Colonic mucosa (tissue), 4 donors: Measurements from ENCODE around the gene ADAMTSL3. TPM values are rescaled to one million over a fixed set of nuclear protein-coding genes. Genes with fewer than 3 reads are reported as not detected.

ENCODE experiments used
- DNase-seq: peaks from one replicate; pipeline ENCODE4 v3.0.0-alpha.2; 2020
- H3K27ac ChIP-seq: fragments of 200-600 bp; one replicate; pipeline ENCODE4 v1.8.0; 2021
- H3K27me3 ChIP-seq: fragments of 200-600 bp; one replicate; pipeline ENCODE4 v1.8.0; 2021
- H3K36me3 ChIP-seq: fragments of 200-600 bp; one replicate; pipeline ENCODE4 v1.8.0; 2021
- H3K4me1 ChIP-seq: fragments of 200-600 bp; one replicate; pipeline ENCODE4 v1.8.0; 2021; ENCODE audit warnings: mild to moderate bottlenecking
- H3K4me3 ChIP-seq: fragments of 200-600 bp; one replicate; pipeline ENCODE4 v1.8.0; 2021
- H3K9ac ChIP-seq, 2 donors: one replicate each; pipeline ENCODE4 v1.7.0; 2013; ENCODE audit warnings: control low read depth in 2 of 2, low read depth in 2 of 2, low read length in 2 of 2
- H3K9me3 ChIP-seq: fragments of 200-600 bp; one replicate; pipeline ENCODE4 v1.8.0; 2021
- CTCF ChIP-seq: fragments of 200-600 bp; IDR thresholded peaks from one replicate; pipeline ENCODE4 v1.8.0; 2022; ENCODE audit warnings: antibody characterized with exemption, mild to moderate bottlenecking
- intact Hi-C: fragments of 100-400 bp; cut with DNase I; formaldehyde crosslinking; loops from one replicate; pipeline ENCODE4 v1.14.1; 2022
- total RNA-seq, 2 donors: library from RNA; stranded (reverse); fragmentation: NEBNext Ultra II Directional in 1 of 2; extraction: Animal tissue kit (Norgen Biotek cat#: 25700) in 1 of 2; gene quantifications; one replicate each; pipeline ENCODE4 v1.2.1, GENCODE V29; 2021
- donor health status: healthy.
- donor health status: DM: no; HTN: no; CAD: no.
- donor health status: DM: no; HTN: no; CAD: no.

ADAMTSL3 gene
- total RNA-seq, 2 donors from 2014 or later = 0.72 to 4.8 TPM

- TF ChIP-seq CTCF = no peak
- no peaks in the 10 kb centered on the region for H3K27me3 ChIP-seq
- no peak overlapping the region for H3K4me3 ChIP-seq
- no peak overlapping the region for H3K27ac ChIP-seq
- intact Hi-C loops = no loop called here
- H3K9ac ChIP-seq = no peak overlapping the region
- H3K9me3 ChIP-seq = no peaks in the 10 kb centered on the region
- DNase-seq = no peak
- no peaks in the 10 kb centered on the region for H3K36me3 ChIP-seq
- H3K4me1 ChIP-seq = no peaks in the 10 kb centered on the region
These were observed 355.7 kb downstream of the ADAMTSL3 start for GRCh38 chr15:84009616-84010015.

GRCh38 chr15:84010246-84010645 is 356.3 kb downstream of the ADAMTSL3 start:
- H3K9ac ChIP-seq = no peak overlapping the region
- no peak for TF ChIP-seq CTCF
- no peaks in the 10 kb centered on the region for H3K4me1 ChIP-seq
- no peaks in the 10 kb centered on the region for H3K9me3 ChIP-seq
- no peaks in the 10 kb centered on the region for H3K27me3 ChIP-seq
- intact Hi-C loops = no loop called here
- no peak overlapping the region for H3K27ac ChIP-seq
- DNase-seq = no peak
- H3K36me3 ChIP-seq = no peaks in the 10 kb centered on the region
- H3K4me3 ChIP-seq = no peak overlapping the region

- Histone ChIP-seq H3K27ac (no peak overlapping the region), H3K9me3 (no peaks in the 10 kb centered on the region), H3K4me3 (no peak overlapping the region), H3K9ac (no peak overlapping the region), H3K4me1 (no peaks in the 10 kb centered on the region), H3K36me3 (no peaks in the 10 kb centered on the region), H3K27me3 (no peaks in the 10 kb centered on the region)
- intact Hi-C loops = no loop called here
- no peak for DNase-seq
- no peak for TF ChIP-seq CTCF
These were observed 362.4 kb downstream of the ADAMTSL3 start for GRCh38 chr15:84016371-84016770.

- intact Hi-C loops = no loop called here
- Histone ChIP-seq H3K4me1 (no peaks in the 10 kb centered on the region), H3K27me3 (no peaks in the 10 kb centered on the region), H3K9me3 (no peaks in the 10 kb centered on the region), H3K9ac (no peak overlapping the region), H3K4me3 (no peak overlapping the region), H3K36me3 (no peaks in the 10 kb centered on the region), H3K27ac (no peak overlapping the region)
- no peak for TF ChIP-seq CTCF
- DNase-seq = no peak
These were observed 368.6 kb downstream of the ADAMTSL3 start for GRCh38 chr15:84022516-84022915.

GRCh38 chr15:84023636-84024035 is 369.7 kb downstream of the ADAMTSL3 start:
- no peaks in the 10 kb centered on the region for H3K27me3 ChIP-seq
- H3K9ac ChIP-seq = no peak overlapping the region
- intact Hi-C loops = no loop called here
- H3K27ac ChIP-seq = no peak overlapping the region
- no peaks in the 10 kb centered on the region for H3K4me1 ChIP-seq
- no peaks in the 10 kb centered on the region for H3K36me3 ChIP-seq
- H3K9me3 ChIP-seq = no peaks in the 10 kb centered on the region
- TF ChIP-seq CTCF = peak; percentile 23
- no peak overlapping the region for H3K4me3 ChIP-seq
- DNase-seq = peak; percentile 26
